ENCODE results near the gene SEPTIN5.

Gene SEPTIN5

GRCh38 chr22:19751497-19752245, 37.4 kb downstream of the SEPTIN5 start:
- DNase-seq = no peak

- DNase-seq = no peak
Observed at GRCh38 chr22:19753090-19753842, 39.0 kb downstream of the SEPTIN5 start.

- no peak for DNase-seq
Observed at GRCh38 chr22:19753996-19754700, 39.8 kb downstream of the SEPTIN5 start.

- DNase-seq = no peak
Observed at GRCh38 chr22:19754701-19755144, 40.4 kb downstream of the SEPTIN5 start.

- DNase-seq = no peak
Observed at GRCh38 chr22:19755145-19755710, 40.9 kb downstream of the SEPTIN5 start.

- DNase-seq = no peak
Observed at GRCh38 chr22:19755722-19756287, 41.5 kb downstream of the SEPTIN5 start.

- DNase-seq = peak in 3 of 4 experiments; percentile 20 to 73 (median 56)
Observed at GRCh38 chr22:19756288-19757128, 42.2 kb downstream of the SEPTIN5 start.

- no peak for DNase-seq
Observed at GRCh38 chr22:19757140-19757984, 43.1 kb downstream of the SEPTIN5 start.

GRCh38 chr22:19757985-19758895, 43.9 kb downstream of the SEPTIN5 start:
- DNase-seq = no peak

GRCh38 chr22:19758896-19759426, 44.7 kb downstream of the SEPTIN5 start:
- DNase-seq = no peak

- no peak for DNase-seq
Observed at GRCh38 chr22:19759427-19760057, 45.2 kb downstream of the SEPTIN5 start.

- no peak for DNase-seq
Observed at GRCh38 chr22:19760058-19760950, 46.0 kb downstream of the SEPTIN5 start, which contains the start of gene TBX1. Gene TBX1, plus strand, starts transcription at chr22:19760778. Its CDS starts 66 bp downstream, at chr22:19760844.

- no peak for DNase-seq
Observed at GRCh38 chr22:19760951-19761724, 46.8 kb downstream of the SEPTIN5 start.

GRCh38 chr22:19761725-19762567, 47.6 kb downstream of the SEPTIN5 start:
- no peak for DNase-seq

- DNase-seq = no peak
Observed at GRCh38 chr22:19762568-19763457, 48.5 kb downstream of the SEPTIN5 start.
